GM12878 (cell line): ENCODE measurements around the gene HDHD2. TPM values are rescaled to one million over a fixed set of nuclear protein-coding genes. Genes with fewer than 3 reads are reported as not detected.

Source experiments
- ATAC-seq: fragments of 200-7000 bp; cut with Tn5 transposase; 3 replicates; pipeline ENCODE4 v1.9.1; 2020; ENCODE audit warnings: mild to moderate bottlenecking, moderate library complexity
- BruUV-seq: library from RNA; stranded (reverse); fragments of 400-500 nt; replicated peaks from 2 replicates; lab custom pipeline; 2021; lab: Mats Ljungman, UMichigan
- CTCF ChIA-PET: fragments of 300-600 bp; sonication (Branson Sonifier 250); formaldehyde crosslinking; extraction: SDS; loops from one replicate; lab custom pipeline; 2021; ENCODE audit warnings: inconsistent platforms; lab: Yijun Ruan, JAX
- POLR2A ChIA-PET: fragments of 350-600 bp; formaldehyde crosslinking; extraction: SDS; loops from one replicate; lab custom pipeline; 2021; ENCODE audit warnings: inconsistent platforms; lab: Charles Lee
- RAD21 ChIA-PET: fragments of 300-600 bp; sonication (Branson Sonifier 250); formaldehyde crosslinking; loops from one replicate; lab custom pipeline; 2023; ENCODE audit warnings: antibody characterized with exemption; ENCODE audit not compliant: unreplicated experiment; lab: Charles Lee
- SMC1A ChIA-PET: fragments of 300-600 bp; sonication (Branson Sonifier 250); formaldehyde crosslinking; loops from one replicate; lab custom pipeline; 2023; ENCODE audit not compliant: unreplicated experiment, uncharacterized antibody; lab: Charles Lee
- DNase-seq: peaks from one replicate; pipeline ENCODE4 v3.0.0-alpha.2; 2011; ENCODE audit warnings: low read depth, low spot score
- FAIRE-seq: peaks from 3 replicates; lab custom pipeline; 2011; peaks lifted over from hg19 to GRCh38; lab: Jason Lieb, UNC
- H2AFZ ChIP-seq: 2 replicates; pipeline ENCODE4 v1.6.0; 2011; ENCODE audit warnings: low read depth, low read length, control low read depth; ENCODE audit not compliant: control insufficient read depth
- H3K27ac ChIP-seq: 2 replicates; pipeline ENCODE4 v1.5.1; 2011; ENCODE audit warnings: control low read depth; ENCODE audit not compliant: control insufficient read depth, insufficient read depth
- H3K27me3 ChIP-seq, 2 experiments: replicated peaks in 1 of 2; 2 replicates each; pipeline versions ENCODE4 v1.6.0 to v1.6.1; 2011; ENCODE audit warnings: low read length in 1 of 2; ENCODE audit not compliant: control insufficient read depth in 2 of 2, insufficient read depth in 2 of 2
- H3K36me3 ChIP-seq, 2 experiments: 2 replicates each; pipeline ENCODE4 v1.5.1; 2011; ENCODE audit warnings: low read length in 1 of 2; ENCODE audit not compliant: control insufficient read depth in 2 of 2, insufficient read depth in 2 of 2
- H3K4me1 ChIP-seq: 2 replicates; pipeline ENCODE4 v1.6.1; 2011; ENCODE audit warnings: mild to moderate bottlenecking, low read length, moderate library complexity, mixed read lengths; ENCODE audit not compliant: control insufficient read depth, insufficient read depth
- H3K4me2 ChIP-seq: 2 replicates; pipeline ENCODE4 v1.6.0; 2011; ENCODE audit warnings: control low read depth; ENCODE audit not compliant: control insufficient read depth, insufficient read depth
- H3K4me3 ChIP-seq: fragments of 200-600 bp; sonication (generic); 2 replicates; pipeline ENCODE4 v1.5.1; 2016
- H3K79me2 ChIP-seq: 2 replicates; pipeline ENCODE4 v1.6.0; 2011; ENCODE audit warnings: low read length; ENCODE audit not compliant: control insufficient read depth, insufficient read depth
- H3K9ac ChIP-seq: 2 replicates; pipeline ENCODE4 v1.8.0; 2011; ENCODE audit warnings: low read length, control low read depth, mixed read lengths; ENCODE audit not compliant: control insufficient read depth, insufficient read depth
- H3K9me3 ChIP-seq: replicated peaks from 3 replicates; pipeline ENCODE4 v1.5.1; 2011; ENCODE audit warnings: mild to moderate bottlenecking, low read length; ENCODE audit not compliant: control insufficient read depth, insufficient read depth
- H4K20me1 ChIP-seq: 2 replicates; pipeline ENCODE4 v1.6.0; 2011; ENCODE audit not compliant: control insufficient read depth, insufficient read depth
- BHLHE40 ChIP-seq, 2 experiments: fragments of 450-650 bp in 1 of 2; IDR thresholded peaks; 2 replicates each; pipeline ENCODE4 v1.6.1; 2011 to 2017; ENCODE audit warnings: low read depth in 2 of 2, borderline replicate concordance in 1 of 2, improper control_type of control experiment in 1 of 2, low read length in 1 of 2, mild to moderate bottlenecking in 1 of 2
- EP300 ChIP-seq, 2 experiments: fragments of 150-350 bp in 1 of 2; IDR thresholded peaks; 2 replicates each; pipeline ENCODE4 v1.6.1; 2011 to 2012; ENCODE audit warnings: low read depth in 2 of 2, low read length in 2 of 2, borderline replicate concordance in 1 of 2, improper control_type of control experiment in 1 of 2, inconsistent platforms in 1 of 2; ENCODE audit not compliant: control insufficient read depth in 1 of 2
- FOXK2 ChIP-seq: fragments of 450-650 bp; IDR thresholded peaks from 2 replicates; pipeline ENCODE4 v1.6.1; 2017; ENCODE audit warnings: mild to moderate bottlenecking, moderate library complexity
- HDGF ChIP-seq: fragments of 450-650 bp; IDR thresholded peaks from 2 replicates; pipeline ENCODE4 v1.6.1; 2016; ENCODE audit warnings: antibody characterized with exemption
- JUND ChIP-seq: IDR thresholded peaks from 2 replicates; pipeline ENCODE4 v1.6.1; 2012; ENCODE audit warnings: low read depth, mild to moderate bottlenecking, low read length, improper control_type of control experiment, moderate library complexity
- RB1 ChIP-seq: fragments of 450-650 bp; formaldehyde crosslinking; IDR thresholded peaks from 2 replicates; pipeline ENCODE4 v1.6.1; 2017; ENCODE audit warnings: mild to moderate bottlenecking, borderline replicate concordance
- SPI1 ChIP-seq: IDR thresholded peaks from 2 replicates; pipeline ENCODE4 v1.6.1; 2011; ENCODE audit warnings: low read depth, mild to moderate bottlenecking, low read length, moderate library complexity, borderline replicate concordance; ENCODE audit not compliant: insufficient read depth
- WRNIP1 ChIP-seq: IDR thresholded peaks from 2 replicates; pipeline ENCODE4 v1.6.1; 2011; ENCODE audit warnings: low read depth, low read length, improper control_type of control experiment, borderline replicate concordance
- ZBTB33 ChIP-seq: fragments of 450-650 bp; IDR thresholded peaks from 2 replicates; pipeline ENCODE4 v1.6.1; 2017; ENCODE audit warnings: mild to moderate bottlenecking
- ZZZ3 ChIP-seq: IDR thresholded peaks from 2 replicates; pipeline ENCODE4 v1.6.1; 2011; ENCODE audit warnings: low read depth; ENCODE audit not compliant: control insufficient read depth, insufficient read length
- WGBS: methylation state at CpG from one replicate; pipeline ENCODE4 v1.1.6; 2016; ENCODE audit warnings: low lambda C conversion rate; ENCODE audit not compliant: insufficient replicate concordance, insufficient coverage; ENCODE audit errors: missing lambda C conversion rate; 5-methylcytosine and 5-hydroxymethylcytosine counted together
- in situ Hi-C: fragments of 300-500 bp; cut with MboI; formaldehyde crosslinking; loops from 9 replicates; pipeline ENCODE4 v1.14.3; 2018; ENCODE audit warnings: mixed read lengths
- intact Hi-C: fragments of 100-400 bp; cut with micrococcal nuclease; formaldehyde crosslinking; loops from one replicate; pipeline ENCODE4 v1.14.2; 2022; ENCODE audit not compliant: unreplicated experiment
- polyA plus RNA-seq, 11 experiments: library from polyadenylated mRNA; depleted of rRNA in 4 of 11; unstranded in 6 of 11; stranded (reverse) in 5 of 11; fragments of >200 nt; fragmentation: Nextera tagmentation in 4 of 11; fragmentation: Illumina TruSeq in 1 of 11; extraction: Ambion mirVana in 4 of 11; extraction: Trizol in 1 of 11; gene quantifications; 1 replicate in 1 of 11; 2 replicates in 10 of 11; pipeline versions ENCODE4 v1.2.1 to v1.2.3, GENCODE V29; 2011 to 2016; ENCODE audit warnings: inconsistent platforms in 2 of 11, missing spikeins in 2 of 11, low read depth in 1 of 11
- total RNA-seq, 4 experiments: library from RNA; depleted of rRNA in 3 of 4; stranded (reverse); fragments of >200 nt in 3 of 4; fragmentation: Illumina TruSeq in 1 of 4; extraction: Trizol in 1 of 4; gene quantifications; 2 replicates each; pipeline versions ENCODE4 v1.2.1 to v1.2.3, GENCODE V29; 2013 to 2021

HDHD2 gene
- total and polyA plus RNA-seq, 10 of the 15 experiments (the other 5 are each of a cell fraction or from before 2014, with no cell fraction given): 4.6 to 29.1 (median 17.7) TPM

GRCh38 chr18:47081578-47081977 lies 68.7 kb downstream of the HDHD2 start:
- H3K79me2 ChIP-seq: no peaks in the 10 kb centered on the region
- H3K4me2 ChIP-seq: no peak overlapping the region
- ChIA-PET RAD21 (interaction anchor here (0.6 kb wide), 1 partner anchor 19 kb away, joined by 3 read pairs; no protein-coding TSS in a partner anchor), POLR2A (no interaction called here), CTCF (no interaction called here), SMC1A (no interaction called here)
- FAIRE-seq: no peak
- DNase-seq: no peak
- no peaks in the 10 kb centered on the region for H4K20me1 ChIP-seq
- WGBS: 35% methylated on average over 2 of the region's 2 CpGs
- no peak for ATAC-seq
- H3K27ac ChIP-seq: no peak overlapping the region
- no peaks in the 10 kb centered on the region for H3K9me3 ChIP-seq
- no peaks in the 10 kb centered on the region for H3K36me3 ChIP-seq
- H3K4me3 ChIP-seq: no peak overlapping the region
- no peaks in the 10 kb centered on the region for H3K27me3 ChIP-seq
- BruUV-seq: no TSS peak
- H3K9ac ChIP-seq: no peak overlapping the region
- intact Hi-C loops (no loop called here), in situ Hi-C loops (no loop called here)
- no peak overlapping the region for H2AFZ ChIP-seq
- TF ChIP-seq ZZZ3 (no peak), JUND (no peak), EP300 (IDR thresholded peaks at IDR 0.05; ENCODE audit: borderline replicate concordance in 1 of 2, control insufficient read depth in 1 of 2, low read depth in 2 of 2, low read length in 2 of 2) (no peak), RB1 (no peak), SPI1 (no peak), BHLHE40 (IDR thresholded peaks at IDR 0.05; ENCODE audit: borderline replicate concordance in 1 of 2, low read depth in 2 of 2, low read length in 1 of 2) (no peak), WRNIP1 (no peak), FOXK2 (no peak), ZBTB33 (no peak), HDGF (no peak)
- no peaks in the 10 kb centered on the region for H3K4me1 ChIP-seq
